ENCODE measurements around the gene RNU5D-1. TPM values are rescaled to one million over a fixed set of nuclear protein-coding genes. Genes with fewer than 3 reads are reported as not detected.

RNU5D-1 gene
- total RNA-seq, 1 experiment from 2014 or later, result not detected

DNA sequence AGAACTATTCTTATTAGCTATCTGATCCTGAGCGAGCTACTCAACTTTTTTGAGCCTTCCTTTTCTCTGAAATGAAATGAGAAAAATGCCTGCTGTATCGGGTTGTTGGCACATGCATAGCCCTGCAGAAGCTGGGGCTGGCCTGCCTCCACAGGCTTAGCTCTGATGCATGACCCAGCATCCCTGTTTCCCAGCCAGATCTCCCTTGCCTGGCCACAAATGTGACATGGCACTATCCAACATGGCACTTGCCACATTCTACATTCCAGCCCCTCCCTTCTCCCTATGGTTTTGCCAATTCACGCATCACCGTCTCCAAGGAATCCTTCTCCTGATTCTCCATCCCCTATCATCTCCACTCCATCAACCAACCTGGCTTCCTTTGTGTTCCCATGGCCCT is 13.8 kb downstream of the RNU5D-1 start:
- Histone ChIP-seq H3K9ac (ENCODE audit: extremely low read depth, insufficient read length, low read length) (no peak overlapping the region), H2BK12ac (ENCODE audit: insufficient read length, low read depth, low read length) (no peak overlapping the region), H4K91ac (ENCODE audit: insufficient read length, low read depth, low read length) (no peak overlapping the region), H3K9me3 (ENCODE audit: control insufficient read depth, low read depth, low read length) (no peaks in the 10 kb centered on the region), H4K20me1 (ENCODE audit: control insufficient read depth, insufficient read depth, insufficient read length) (no peaks in the 10 kb centered on the region), H3K23me2 (ENCODE audit: insufficient read length, low read depth, low read length, poor library complexity, severe bottlenecking) (no peaks in the 10 kb centered on the region), H2BK15ac (ENCODE audit: low read depth, low read length) (no peak overlapping the region), H2BK5ac (ENCODE audit: insufficient read length, low read length) (no peak overlapping the region), H2BK20ac (ENCODE audit: low read depth, low read length, poor library complexity, severe bottlenecking) (no peak overlapping the region), H3K79me2 (ENCODE audit: insufficient read depth, low read length) (no peaks in the 10 kb centered on the region), H3K23ac (ENCODE audit: insufficient read length, low read depth, low read length) (no peak overlapping the region), H3K79me1 (ENCODE audit: insufficient read depth, low read depth, low read length, poor library complexity, severe bottlenecking) (no peaks in the 10 kb centered on the region), H3K18ac (ENCODE audit: insufficient read length, low read depth, low read length) (no peak overlapping the region), H3K4ac (ENCODE audit: low read depth, low read length) (no peak overlapping the region), H2BK120ac (ENCODE audit: low read depth, low read length, poor library complexity, severe bottlenecking) (no peak overlapping the region), H2AK5ac (ENCODE audit: insufficient read length, low read length) (no peak overlapping the region), H3K56ac (ENCODE audit: insufficient read length, low read depth, low read length) (no peak overlapping the region), H3K27ac (ENCODE audit: insufficient read length, low read depth, low read length) (no peak overlapping the region), H2AFZ (ENCODE audit: low read length) (no peak overlapping the region), H4K8ac (replicated peaks; ENCODE audit: insufficient read length, low read depth, low read length) (no peak overlapping the region), H3K27me3 (ENCODE audit: insufficient read depth, low read length) (no peaks in the 10 kb centered on the region), H4K5ac (ENCODE audit: insufficient read length, low read depth, low read length) (no peak overlapping the region), H3K4me2 (ENCODE audit: insufficient read depth, insufficient read length, low read length) (no peak overlapping the region), H3T11ph (ENCODE audit: low read length) (no peak overlapping the region), H3K4me1 (ENCODE audit: insufficient read depth, low read length) (no peaks in the 10 kb centered on the region), H3K14ac (ENCODE audit: insufficient read depth, low read length) (no peak overlapping the region)
- peaks cover 3 to 7% of the 10 kb centered on the region in 2 experiments; a peak in 3 of 4 replicates for H3K4me1 Mint-ChIP-seq
- no peaks in the 10 kb centered on the region for H3K36me3 Mint-ChIP-seq (ENCODE audit: insufficient read depth in 1 of 3, low read depth in 3 of 3)
- no peak overlapping the region for H3K27ac Mint-ChIP-seq
- no CpG with 5 or more reads among the region's 4 CpGs for WGBS (ENCODE audit: extremely low coverage, insufficient read length, low lambda C conversion rate)
- no peaks in the 10 kb centered on the region for H3K9me3 Mint-ChIP-seq
- no peaks in the 10 kb centered on the region for H3K27me3 Mint-ChIP-seq (ENCODE audit: low read depth)
- no peak for DNase-seq
- no peak overlapping the region for H3K4me3 Mint-ChIP-seq
- TF ChIP-seq, protein P1, sequence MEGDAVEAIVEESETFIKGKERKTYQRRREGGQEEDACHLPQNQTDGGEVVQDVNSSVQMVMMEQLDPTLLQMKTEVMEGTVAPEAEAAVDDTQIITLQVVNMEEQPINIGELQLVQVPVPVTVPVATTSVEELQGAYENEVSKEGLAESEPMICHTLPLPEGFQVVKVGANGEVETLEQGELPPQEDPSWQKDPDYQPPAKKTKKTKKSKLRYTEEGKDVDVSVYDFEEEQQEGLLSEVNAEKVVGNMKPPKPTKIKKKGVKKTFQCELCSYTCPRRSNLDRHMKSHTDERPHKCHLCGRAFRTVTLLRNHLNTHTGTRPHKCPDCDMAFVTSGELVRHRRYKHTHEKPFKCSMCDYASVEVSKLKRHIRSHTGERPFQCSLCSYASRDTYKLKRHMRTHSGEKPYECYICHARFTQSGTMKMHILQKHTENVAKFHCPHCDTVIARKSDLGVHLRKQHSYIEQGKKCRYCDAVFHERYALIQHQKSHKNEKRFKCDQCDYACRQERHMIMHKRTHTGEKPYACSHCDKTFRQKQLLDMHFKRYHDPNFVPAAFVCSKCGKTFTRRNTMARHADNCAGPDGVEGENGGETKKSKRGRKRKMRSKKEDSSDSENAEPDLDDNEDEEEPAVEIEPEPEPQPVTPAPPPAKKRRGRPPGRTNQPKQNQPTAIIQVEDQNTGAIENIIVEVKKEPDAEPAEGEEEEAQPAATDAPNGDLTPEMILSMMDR (conservative IDR thresholded peaks at IDR 0.05), result no peak

Data from H9 (cell line).